ENCODE results near the gene GABRG3. TPM values are rescaled to one million over a fixed set of nuclear protein-coding genes. Genes with fewer than 3 reads are reported as not detected.

The GABRG3 gene
- total RNA-seq = 17.8 TPM

DNA sequence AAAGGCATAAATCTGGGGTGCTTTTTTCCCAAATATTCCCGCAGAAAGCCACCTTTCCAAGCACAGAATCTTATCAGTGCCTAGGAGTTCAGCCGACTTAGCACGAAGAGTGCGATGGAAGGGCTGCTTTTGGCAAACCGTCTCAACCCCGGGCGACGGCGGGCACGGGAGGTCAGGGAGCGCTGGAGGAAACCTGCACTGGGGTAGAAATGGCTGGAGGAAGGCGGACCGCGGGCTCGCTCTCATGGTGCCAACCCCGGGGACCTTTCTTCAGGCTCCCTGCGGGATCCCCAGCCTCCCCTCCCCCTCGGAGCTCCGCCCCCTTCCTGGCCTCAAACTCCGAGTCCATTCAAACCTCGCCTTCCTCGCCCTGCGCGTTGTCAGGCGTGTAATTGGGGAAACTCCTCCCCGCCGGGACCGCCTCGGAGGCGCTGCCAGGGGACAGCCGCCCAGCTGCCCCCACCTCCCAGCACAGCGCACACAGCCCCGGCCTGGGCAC is at the start of gene GABRG3:
TSS of gene GABRG3 (plus strand) at position 470 of the 499 bp plus-strand sequence.

Other genes starting within 250 kb of the GABRG3 start
- 44.0 TPM for gene GABRB3, start 198.1 kb upstream of the GABRG3 start, total RNA-seq
- gene GABRA5, start 104.1 kb upstream of the GABRG3 start, total RNA-seq = 1.6 TPM

All from camera-type eye (tissue), 1 donor.